HG03432 (cell line): ENCODE measurements around the gene FMN1.
"Not testable (repeated sequence)": the region's sequence is repeated elsewhere in the genome, so short reads cannot be mapped to it uniquely, and the experiment has no call there.

Experiments
- ATAC-seq: cut with Tn5 transposase; IDR thresholded peaks from one replicate; pipeline ENCODE4 v1.9.1; 2021; ENCODE audit warnings: mild to moderate bottlenecking, moderate library complexity; ENCODE audit not compliant: unreplicated experiment

The FMN1 gene

GRCh38 chr15:32983679-32984078 lies 210.8 kb downstream of the FMN1 start:
- ATAC-seq, result no peak

DNA sequence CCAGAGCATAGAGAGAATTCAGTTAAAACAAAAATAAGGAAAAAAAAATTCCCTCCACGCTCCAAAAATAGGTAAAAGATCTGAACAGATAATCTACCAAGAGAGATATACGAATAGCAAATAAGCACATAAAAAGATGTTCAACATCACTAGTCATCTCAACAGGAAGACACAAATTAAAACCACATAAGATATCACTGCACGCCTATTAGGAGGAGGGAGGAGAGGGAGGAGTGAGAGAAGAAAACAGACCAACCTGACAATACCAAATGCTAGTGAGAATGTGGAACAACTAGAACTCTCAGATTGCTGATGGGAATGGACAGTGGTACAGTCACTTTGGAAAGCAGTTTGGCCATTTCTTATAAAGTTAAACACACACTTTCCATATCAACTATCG lies 212.5 kb downstream of the FMN1 start:
- no peak for ATAC-seq

DNA sequence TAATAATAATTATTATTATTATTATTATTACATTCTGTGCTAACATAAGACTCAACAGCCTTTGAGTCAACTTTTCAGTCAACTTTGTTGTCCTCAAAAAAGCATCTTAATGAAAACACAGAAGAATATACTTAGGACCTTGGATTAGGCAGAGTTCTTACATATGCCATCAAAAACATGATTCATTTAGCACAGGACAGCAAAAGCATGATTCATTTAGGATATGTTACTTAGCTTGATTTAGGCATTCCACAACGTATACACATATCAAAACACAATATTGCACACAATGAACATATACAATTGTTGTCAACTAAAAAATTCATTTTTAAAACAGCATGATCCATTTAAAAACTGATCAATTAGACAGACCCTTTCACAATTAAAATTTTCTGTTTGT lies 213.0 kb downstream of the FMN1 start:
- no peak for ATAC-seq

DNA sequence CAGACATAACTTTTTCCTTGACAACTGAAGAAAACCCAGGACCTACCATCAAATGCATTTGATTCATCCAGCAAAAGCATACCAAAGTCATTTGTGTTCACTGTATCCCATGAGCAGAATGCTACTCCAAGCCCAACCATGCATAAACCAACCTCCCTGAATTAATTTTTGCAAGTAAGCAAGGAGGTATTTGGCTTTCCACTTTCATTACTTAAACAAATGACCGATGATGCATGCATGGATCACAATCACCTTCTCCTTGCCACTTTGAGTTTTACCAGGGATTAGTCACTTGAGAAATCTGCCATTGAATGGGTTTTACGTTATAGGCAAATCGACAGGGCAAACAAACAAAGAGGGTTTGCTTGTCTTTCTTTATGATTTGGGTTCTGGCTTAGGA lies 214.8 kb downstream of the FMN1 start:
- ATAC-seq, result no peak

DNA sequence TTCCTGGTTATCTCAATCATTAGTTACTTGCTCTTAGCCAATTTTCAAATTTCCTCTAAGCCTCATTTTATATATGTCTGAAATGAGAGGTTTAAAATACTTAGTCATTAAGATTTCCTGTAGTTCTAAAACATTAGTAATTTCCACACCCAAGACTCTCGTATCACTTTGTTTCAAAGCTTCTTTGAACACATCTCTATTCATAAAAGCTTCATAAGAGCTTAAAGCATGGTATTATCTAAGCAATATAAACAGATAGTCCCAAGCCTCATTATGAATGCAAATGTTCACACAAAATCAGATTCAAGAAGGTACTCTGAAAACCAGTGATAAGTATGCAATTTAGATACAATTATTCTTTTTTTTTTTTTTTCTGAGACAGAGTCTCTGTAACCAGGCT lies 217.0 kb downstream of the FMN1 start:
- no peak for ATAC-seq

DNA sequence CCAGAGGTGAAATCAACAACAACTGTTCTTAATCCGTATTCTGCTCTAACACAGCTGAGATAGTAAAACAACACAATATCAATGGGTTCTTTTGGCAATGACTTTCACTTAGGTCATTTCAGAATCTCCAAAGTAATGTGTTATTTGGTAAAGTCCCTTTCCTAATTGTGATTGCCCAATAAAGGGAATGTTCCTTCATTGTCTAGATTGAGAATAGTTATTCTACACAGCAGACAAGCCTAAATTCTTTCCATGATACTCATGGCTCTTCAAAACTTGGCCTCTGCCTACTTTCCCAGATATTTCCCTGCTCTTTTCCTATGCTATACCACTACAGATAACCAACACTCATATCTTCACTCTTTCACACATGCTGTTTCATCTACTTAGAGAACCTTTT lies 219.8 kb downstream of the FMN1 start:
- ATAC-seq, result no peak

- no peak for ATAC-seq
Measured at GRCh38 chr15:32972686-32973085, 221.8 kb downstream of the FMN1 start.

DNA sequence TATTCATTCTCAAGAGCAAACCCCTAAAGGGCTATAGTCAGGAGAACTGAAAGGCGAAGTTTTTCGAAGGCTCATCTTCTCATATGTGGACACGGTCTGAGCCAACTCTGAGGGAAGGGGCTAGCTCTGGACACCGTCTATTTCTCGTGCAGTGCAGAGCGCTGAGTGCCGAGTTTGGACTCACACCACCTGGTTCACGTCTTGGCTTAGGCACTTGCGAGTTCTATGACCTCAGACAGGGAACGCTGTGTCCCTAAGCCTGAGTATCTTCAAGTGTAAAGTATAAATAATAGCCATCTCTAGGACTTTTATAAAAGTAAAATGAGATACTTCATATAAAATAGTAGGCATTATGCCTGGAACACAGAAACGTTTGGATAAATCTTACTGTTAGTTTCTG lies 223.7 kb downstream of the FMN1 start:
- no peak for ATAC-seq

DNA sequence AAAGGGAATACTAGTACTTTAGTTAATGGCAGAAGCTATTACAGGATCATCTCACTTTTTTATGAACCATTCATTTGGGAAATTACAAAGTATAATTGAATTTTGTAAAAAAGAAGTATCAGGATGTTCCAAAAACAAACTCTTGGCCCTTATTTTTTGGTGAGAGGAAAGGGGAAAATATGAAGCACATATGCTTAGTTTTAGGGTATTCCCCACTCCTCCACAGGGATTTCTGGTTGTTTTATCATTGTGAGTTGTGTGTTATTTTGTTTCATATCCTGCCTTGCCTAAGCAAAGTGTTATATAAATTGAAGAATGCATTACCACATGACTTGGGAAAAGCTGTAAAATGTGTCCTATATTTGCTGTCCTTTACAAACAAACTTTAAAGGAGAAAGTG lies 227.0 kb downstream of the FMN1 start:
- ATAC-seq, result no peak

GRCh38 chr15:32966512-32966911 lies 228.0 kb downstream of the FMN1 start:
- ATAC-seq, result no peak

DNA sequence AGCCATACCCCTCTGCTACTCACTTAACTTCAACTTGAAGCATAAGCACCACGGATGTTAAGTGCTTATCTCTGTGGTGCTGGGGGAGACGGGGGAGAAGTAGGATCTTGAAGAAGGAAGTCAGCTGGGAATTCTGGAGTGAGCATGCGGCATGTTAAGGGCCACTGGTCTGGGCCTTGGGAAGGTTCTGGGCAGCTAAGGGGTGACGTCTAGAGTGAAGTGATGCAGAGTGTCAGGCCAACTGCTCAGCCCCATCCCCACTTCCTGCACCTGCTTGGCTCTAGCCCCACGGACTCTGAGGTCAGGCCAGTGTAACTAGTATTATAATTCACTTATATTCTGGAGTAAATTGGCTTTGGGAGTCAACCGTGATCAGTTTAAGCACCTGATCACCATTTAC lies 228.6 kb downstream of the FMN1 start:
- no peak for ATAC-seq

DNA sequence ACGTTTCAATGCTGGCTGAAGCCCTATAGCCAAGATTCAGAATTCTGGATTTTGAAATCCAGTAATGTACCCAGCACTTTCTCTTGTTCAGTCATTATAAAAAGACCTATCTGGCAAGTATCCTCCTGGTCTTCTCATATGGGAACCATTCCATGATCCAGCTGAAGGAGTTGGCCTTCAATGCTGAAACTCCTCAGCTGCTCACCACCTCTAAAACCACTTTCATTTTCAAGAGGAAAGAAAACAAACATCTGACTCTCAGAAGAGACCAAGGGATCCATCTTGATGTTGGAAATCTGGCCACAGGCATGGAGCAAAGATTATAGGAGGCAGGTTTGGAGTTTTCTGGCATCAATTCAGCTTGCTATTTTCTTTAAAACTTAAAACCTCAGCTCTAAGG lies 235.4 kb downstream of the FMN1 start:
- no peak for ATAC-seq

- no peak for ATAC-seq
Measured at GRCh38 chr15:32957219-32957618, 237.3 kb downstream of the FMN1 start.

DNA sequence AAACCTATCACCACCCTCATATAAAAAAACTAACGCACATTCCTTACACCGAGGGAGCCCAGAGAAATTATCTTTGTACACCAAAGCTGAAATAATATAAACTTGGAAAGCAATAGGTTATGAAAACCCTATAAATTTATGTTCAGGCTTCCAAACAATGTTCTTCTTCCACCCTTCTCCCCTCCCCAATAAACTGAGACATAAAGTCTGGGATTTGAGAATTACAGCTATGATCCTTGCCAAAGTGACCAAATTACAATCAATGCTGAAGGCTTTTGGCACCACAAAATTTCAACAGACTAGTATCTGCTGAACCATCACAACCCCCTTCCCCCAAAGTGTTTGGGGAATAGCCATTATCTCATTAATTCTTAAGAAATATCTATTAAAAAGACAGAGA lies 237.8 kb downstream of the FMN1 start:
- ATAC-seq, result no peak

DNA sequence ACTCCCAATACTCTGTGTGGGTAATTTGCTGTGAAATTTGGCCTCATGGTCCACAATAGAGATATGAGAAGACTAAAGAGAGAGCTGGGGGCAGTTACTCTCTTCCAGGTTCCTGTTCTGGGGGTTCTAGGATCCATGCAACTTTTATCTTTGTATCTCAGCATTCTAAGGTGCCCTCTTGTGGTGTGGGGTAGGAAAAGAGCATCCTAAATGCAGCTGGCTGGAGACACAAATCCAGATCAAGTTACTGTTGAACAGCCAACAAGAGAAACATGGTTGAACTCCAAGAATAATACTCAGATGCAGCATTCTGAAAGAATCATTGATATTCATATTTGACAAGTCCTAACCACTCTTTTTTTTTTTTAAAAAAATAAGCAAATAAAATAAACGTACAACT lies 238.5 kb downstream of the FMN1 start:
- no peak for ATAC-seq

DNA sequence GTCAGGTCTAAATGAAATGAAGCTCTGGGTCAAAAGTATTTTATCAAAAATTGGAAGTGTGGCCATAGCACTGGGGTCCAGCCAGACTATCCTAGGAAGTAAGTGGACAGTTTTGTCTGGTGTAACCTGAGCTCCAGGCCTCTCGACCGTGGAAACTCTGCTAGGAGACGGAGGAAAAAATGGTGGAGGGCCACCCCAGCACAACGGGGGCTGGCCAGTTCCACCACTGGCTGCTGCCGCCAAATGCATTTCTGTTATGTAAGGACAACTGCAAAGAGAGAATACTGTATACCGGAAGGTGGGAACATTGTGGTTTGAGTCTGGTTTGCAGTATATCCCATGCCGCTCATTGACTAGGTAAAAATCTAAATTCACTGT lies 241.0 kb downstream of the FMN1 start:
- ATAC-seq, result no peak

DNA sequence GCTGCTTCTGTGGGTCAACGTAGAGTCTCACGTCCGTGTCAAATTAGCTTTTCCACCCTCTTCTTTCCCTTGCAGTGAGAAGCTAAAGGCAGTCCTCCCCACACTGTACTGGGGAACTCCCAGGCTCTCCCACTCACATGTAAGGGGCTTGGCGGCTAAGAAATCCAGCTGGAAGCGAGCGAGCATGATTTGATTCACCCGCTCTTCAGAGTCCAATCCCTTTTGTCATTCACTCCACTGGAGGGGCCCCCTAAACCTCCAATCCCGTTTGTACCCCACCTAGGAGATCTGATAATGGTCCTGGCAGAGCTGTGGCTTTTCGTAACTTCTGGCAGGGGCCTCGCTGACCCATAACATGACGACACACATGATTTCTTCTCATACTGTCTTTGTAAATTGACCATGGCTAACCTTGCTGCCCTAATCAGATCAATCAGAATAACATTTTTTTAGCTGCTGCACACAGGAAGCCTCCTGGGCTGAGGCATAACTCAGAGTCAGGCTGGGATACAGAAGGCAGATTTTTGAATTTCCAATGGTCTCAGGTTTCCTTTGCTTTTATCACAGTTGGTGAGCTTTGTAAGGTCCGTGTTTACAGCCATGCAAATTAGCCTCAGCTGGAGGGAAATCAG lies 241.5 kb downstream of the FMN1 start:
- ATAC-seq, result no peak

- ATAC-seq, result no peak
Measured at GRCh38 chr15:32951736-32952464, 242.6 kb downstream of the FMN1 start.

- ATAC-seq, result not testable (repeated sequence)
Measured at GRCh38 chr15:32950051-32950450, 244.5 kb downstream of the FMN1 start.

DNA sequence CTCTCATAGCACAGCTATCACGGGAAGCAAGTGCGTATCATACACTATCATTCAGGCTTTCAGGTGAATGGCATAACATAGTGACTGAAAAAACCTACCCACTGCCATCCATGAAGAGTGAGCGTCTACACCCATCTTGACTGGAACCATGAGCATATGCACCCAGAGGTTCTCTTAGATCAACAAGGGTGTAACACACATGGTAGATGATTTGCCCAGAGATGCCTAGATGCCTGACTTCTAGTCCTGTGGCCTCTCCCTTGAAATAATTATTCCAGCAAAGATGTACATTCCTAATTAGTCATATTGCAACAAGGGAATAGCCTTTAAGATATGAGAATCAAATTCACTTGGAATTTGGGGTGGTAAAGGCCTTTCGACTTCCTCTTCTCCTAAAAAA lies 248.3 kb downstream of the FMN1 start:
- ATAC-seq, result no peak

DNA sequence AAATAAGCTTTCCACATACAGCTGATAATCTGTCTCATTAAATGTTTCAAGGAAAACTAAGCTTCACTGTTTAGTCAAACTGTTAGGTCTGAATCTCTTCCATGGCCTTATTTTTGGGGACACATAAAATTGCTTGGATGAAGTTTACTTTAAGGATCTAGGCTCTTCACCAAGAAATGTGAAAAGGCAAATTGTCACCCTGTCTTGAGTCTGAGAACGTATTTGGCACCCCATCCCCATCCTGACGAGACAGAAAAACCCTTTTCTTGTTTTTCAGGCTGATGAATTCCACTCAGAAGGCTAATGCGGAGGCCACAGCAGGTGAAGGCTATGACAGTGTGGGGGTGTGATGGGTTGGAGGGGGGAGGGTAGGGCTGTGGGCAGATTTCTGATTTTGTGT lies 250.1 kb downstream of the FMN1 start:
- ATAC-seq, result no peak

- ATAC-seq, result no peak
Measured at GRCh38 chr15:32943711-32944110, 250.8 kb downstream of the FMN1 start.

GRCh38 chr15:32942401-32942841 lies 252.1 kb downstream of the FMN1 start:
- ATAC-seq, result no peak
